ENCODE measurements around the gene HMX3. TPM values are rescaled to one million over a fixed set of nuclear protein-coding genes. Genes with fewer than 3 reads are reported as not detected.
A peak's percentile ranks its signal among the peaks of the same experiment; 100 is the strongest.

HMX3 gene
- total RNA-seq, 1 donor from 2014 or later, result 1.6 TPM

- DNase-seq (ENCODE audit: low spot score), result no peak
Measured at GRCh38 chr10:123147635-123148413, 12.1 kb downstream of the HMX3 start, which contains the start of gene HMX2. Gene HMX2, plus strand, starts transcription at chr10:123148136. Its CDS starts 243 bp downstream, at chr10:123148379.

- no peak for DNase-seq (ENCODE audit: low spot score)
Measured at GRCh38 chr10:123148414-123149161, 12.8 kb downstream of the HMX3 start.

GRCh38 chr10:123149162-123149567, 13.4 kb downstream of the HMX3 start:
- DNase-seq (ENCODE audit: low spot score), result no peak

GRCh38 chr10:123149568-123150270, 13.9 kb downstream of the HMX3 start:
- DNase-seq (ENCODE audit: low spot score), result no peak

- DNase-seq (ENCODE audit: low spot score), result no peak
Measured at GRCh38 chr10:123150271-123150985, 14.7 kb downstream of the HMX3 start.

GRCh38 chr10:123150986-123151736, 15.4 kb downstream of the HMX3 start:
- DNase-seq (ENCODE audit: low spot score), result no peak

- no peak for DNase-seq (ENCODE audit: low spot score)
Measured at GRCh38 chr10:123151737-123152135, 16.0 kb downstream of the HMX3 start.

DNA sequence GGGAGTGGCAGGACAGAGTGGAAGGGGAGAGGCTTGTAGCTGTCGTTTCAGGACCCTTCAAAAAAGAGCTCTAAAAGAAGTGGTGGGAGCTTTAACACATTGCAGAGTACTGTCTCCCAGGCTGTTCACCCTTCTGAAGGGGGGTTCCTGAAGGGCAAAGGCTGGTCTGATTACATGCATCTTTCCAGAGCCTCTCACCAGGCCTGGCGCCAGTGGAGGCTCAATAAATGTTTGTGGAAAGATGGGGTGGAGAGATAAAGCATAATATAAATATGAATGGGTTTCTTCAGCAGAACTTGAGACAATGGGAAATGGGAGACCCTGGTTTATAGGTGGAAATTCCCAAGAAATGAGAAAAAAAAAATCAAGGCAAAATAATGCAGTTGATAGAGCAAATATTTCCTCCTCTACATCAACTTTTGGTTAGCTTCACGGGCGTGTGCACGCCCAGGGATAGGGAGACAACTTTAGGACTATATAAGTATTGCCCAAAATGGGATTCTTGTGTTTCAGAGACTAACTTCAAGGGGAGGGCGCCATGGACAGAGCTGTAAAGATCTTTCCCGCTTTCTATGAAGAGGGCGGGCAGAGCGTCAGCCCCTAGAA, 17.8 kb downstream of the HMX3 start:
- DNase-seq (ENCODE audit: low spot score), result no peak

DNA sequence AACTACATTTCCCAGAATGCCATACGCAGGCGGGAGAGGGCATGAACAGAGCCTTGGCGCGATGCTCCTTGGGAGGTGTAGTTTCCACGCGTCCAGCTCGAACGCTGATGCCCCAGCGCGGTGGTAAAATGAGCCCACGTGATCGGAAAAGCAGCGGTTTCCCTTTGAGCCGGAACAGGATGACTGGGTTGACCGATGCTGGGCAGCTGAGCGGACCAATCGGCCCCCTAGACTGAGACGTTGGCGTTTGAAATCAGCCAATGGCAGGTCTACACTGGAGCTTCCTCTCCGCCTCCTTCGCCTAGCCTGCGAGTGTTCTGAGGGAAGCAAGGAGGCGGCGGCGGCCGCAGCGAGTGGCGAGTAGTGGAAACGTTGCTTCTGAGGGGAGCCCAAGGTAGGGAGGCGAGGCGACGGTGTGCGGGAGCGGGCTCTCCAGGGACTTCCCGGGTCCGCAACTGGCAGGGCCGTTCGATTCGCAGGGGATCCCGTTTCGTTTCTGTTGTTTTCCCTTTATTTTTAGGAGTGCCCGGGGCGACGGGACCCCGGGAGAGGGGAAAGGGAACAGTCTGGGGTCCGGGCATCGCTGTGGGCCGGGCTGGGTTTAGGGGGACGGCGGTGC, 18.4 kb downstream of the HMX3 start, which contains the start of gene BUB3:
TSS of gene BUB3 (plus strand) at position 311 of the 619 bp plus-strand sequence. CDS start 516 bp downstream, outside the sequence.
- peak; percentile 99 for DNase-seq (ENCODE audit: low spot score)

DNA sequence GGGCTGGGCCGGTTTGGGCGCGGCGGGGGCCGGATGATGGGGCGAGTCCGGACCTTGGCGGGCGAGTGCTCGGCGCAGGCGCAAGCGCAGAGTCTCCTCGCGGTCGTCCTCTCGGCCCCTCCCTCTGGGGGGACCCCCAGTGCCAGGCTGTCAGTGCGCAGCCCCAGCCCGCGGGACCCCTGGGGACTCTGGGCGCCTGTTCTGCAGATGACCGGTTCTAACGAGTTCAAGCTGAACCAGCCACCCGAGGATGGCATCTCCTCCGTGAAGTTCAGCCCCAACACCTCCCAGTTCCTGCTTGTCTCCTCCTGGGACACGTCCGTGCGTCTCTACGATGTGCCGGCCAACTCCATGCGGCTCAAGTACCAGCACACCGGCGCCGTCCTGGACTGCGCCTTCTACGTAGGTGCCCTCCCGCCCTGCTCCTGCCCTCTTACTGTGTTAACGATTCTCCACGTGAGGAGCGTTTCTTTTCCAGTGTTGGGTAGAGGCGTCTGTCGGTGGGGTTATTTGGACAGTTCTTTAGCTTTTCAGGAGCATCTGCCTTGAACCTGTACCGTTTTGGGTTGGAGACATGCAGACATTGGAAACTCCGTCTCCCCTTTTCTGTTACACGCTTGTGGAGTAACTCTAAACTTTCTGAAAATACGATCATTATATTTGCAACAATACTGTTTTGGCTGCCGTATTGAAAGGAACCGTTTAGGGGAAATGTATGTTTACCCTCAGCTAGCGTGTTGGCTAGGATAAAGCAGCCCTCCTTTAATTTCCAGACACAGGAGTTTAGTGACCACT, 19.1 kb downstream of the HMX3 start:
- no peak for DNase-seq (ENCODE audit: low spot score)

DNA sequence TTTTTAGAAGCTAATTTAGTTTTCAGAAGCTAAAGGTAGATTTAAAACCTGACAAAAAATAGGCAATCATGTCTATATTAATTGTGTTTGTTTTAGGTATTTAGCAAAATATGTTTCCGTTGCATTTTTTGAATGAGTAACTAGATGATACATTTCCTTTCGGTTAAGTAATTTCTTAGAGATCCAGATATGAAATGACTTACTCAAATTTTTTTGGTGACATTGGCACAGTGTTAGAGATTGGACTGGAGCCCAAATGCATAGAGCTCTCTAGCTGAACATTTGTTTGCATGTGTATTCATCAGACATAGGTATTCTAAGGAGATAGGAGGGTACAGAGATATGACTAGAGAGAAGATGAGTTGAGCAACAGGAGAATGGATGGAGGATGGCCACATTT, 20.3 kb downstream of the HMX3 start:
- DNase-seq (ENCODE audit: low spot score), result no peak

GRCh38 chr10:123157210-123157609, 21.4 kb downstream of the HMX3 start:
- no peak for DNase-seq (ENCODE audit: low spot score)

DNA sequence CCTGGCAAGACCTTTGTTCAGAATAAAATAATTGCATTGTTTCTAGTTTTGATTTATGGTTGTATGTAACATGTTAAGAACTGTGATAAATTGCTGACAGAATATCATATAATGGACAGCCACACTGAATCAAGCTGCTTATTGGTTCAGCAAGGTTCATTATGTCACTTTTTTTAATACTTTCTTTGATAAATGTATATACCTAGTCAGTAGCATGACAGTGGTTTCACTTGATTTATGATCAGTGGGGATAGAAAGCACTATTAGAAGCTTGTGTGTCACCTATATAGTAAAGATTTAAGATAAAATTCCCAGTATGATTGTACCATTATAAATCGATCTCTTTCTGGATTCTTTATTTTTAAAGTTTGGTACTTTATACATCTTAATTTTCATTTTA, 22.9 kb downstream of the HMX3 start:
- DNase-seq (ENCODE audit: low spot score), result no peak

GRCh38 chr10:123160311-123160980, 24.7 kb downstream of the HMX3 start:
- no peak for DNase-seq (ENCODE audit: low spot score)

- DNase-seq (ENCODE audit: low spot score), result no peak
Measured at GRCh38 chr10:123164319-123164718, 28.5 kb downstream of the HMX3 start.

DNA sequence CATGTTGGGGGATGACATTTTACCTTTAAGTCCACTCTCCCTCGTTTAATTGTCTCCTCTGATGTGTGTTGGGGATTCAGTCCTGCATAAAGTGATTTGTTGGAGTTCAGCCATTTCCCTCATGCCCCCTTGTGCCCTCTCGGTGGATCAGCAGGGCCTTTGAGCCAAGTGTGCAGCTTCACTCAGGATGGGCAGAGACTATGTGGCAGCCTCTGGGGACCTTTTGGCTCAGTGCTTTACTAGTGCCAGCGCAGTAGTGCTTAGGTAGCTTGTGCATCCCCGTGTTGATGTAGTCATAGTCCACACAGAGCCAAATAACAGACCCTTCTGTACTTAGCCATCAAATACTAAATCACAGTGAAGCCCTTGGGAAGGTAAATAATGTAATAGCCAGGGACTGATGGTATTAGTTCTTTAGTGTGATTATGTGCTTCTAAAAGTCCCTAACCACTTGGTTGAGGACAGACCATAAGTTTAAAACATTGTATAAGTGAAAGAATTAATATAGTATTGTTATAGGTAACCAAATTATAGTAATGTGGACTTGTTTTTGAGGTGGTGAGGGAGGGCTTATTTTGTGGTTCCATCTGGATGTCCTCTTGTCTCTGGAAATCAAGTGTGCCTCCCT, 29.8 kb downstream of the HMX3 start:
- no peak for DNase-seq (ENCODE audit: low spot score)

DNA sequence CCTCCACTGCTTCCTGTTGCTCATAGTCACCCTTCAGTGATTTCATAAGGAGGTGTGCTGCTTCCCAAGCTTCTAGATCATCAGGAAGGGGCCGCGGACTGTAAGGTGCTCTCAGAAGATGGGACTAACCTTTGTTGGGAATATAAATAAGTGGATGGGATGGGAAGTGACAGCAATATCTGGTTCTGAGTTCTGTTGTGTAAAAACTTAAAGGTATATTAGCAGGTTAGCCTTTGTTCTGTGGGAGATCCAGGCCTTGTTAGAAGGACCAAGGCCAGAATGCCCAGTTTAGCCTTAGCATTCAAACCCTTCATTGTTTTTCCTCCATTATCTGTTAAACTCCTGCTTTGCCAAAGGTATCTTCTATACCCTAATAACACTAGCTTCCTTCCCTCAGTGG, 30.8 kb downstream of the HMX3 start:
- no peak for DNase-seq (ENCODE audit: low spot score)

GRCh38 chr10:123170961-123171360, 35.2 kb downstream of the HMX3 start:
- DNase-seq (ENCODE audit: low spot score), result no peak

Data from mucosa of gallbladder (tissue), 1 donor.